Adrenal gland (tissue), 12 donors: Measurements from ENCODE around the gene RUNDC1. TPM values are rescaled to one million over a fixed set of nuclear protein-coding genes. Genes with fewer than 3 reads are reported as not detected.

Experiments used
- DNase-seq, 7 donors: peaks; one replicate each; pipeline ENCODE4 v3.0.0-alpha.2; 2019 to 2020
- H3K27ac ChIP-seq, 5 donors: fragments of 200-600 bp; sonication (generic) in 4 of 5; 1 replicate in 3 of 5; 2 replicates in 2 of 5; pipeline versions ENCODE4 v1.5.1 to v1.8.0; 2016 to 2020; ENCODE audit warnings: mild to moderate bottlenecking in 1 of 5
- H3K27me3 ChIP-seq: fragments of 200-600 bp; 2 replicates; pipeline ENCODE4 v1.8.0; 2021
- H3K36me3 ChIP-seq, 2 donors: fragments of 200-600 bp; replicated peaks in 1 of 2; 1 replicate in 1 of 2; 2 replicates in 1 of 2; pipeline versions ENCODE4 v1.5.1 to v1.8.0; 2018 to 2022
- H3K4me1 ChIP-seq, 2 donors: fragments of 200-600 bp; replicated peaks in 1 of 2; 1 replicate in 1 of 2; 2 replicates in 1 of 2; pipeline versions ENCODE4 v1.5.1 to v1.8.0; 2018 to 2021
- H3K4me3 ChIP-seq, 4 donors: fragments of 200-600 bp; sonication (generic) in 3 of 4; one replicate each; pipeline ENCODE4 v1.5.1; 2016 to 2018
- H3K9me3 ChIP-seq, 3 donors: fragments of 200-600 bp; sonication (generic) in 1 of 3; replicated peaks in 1 of 3; 1 replicate in 2 of 3; 2 replicates in 1 of 3; pipeline versions ENCODE4 v1.5.1 to v1.8.0; 2016 to 2021
- POLR2A ChIP-seq, 2 donors: fragments of 450-650 bp; IDR thresholded peaks; one replicate each; pipeline ENCODE4 v1.6.1; 2017; ENCODE audit warnings: antibody characterized with exemption in 2 of 2, mild to moderate bottlenecking in 2 of 2, moderate library complexity in 1 of 2
- WGBS, 4 donors: extraction: QIAGEN DNeasy Blood & Tissue Kit in 2 of 4; methylation state at CpG; one replicate each; pipeline versions ENCODE4 v1.1.5 to v1.1.7; 2013 to 2017; 5-methylcytosine and 5-hydroxymethylcytosine counted together
- intact Hi-C, 2 donors: fragments of 100-400 bp; cut with DNase I; formaldehyde crosslinking; loops; one replicate each; pipeline versions ENCODE4 v1.14.1 to v1.15.0; 2022 to 2023
- polyA plus RNA-seq, 3 donors: library from polyadenylated mRNA; stranded (reverse); fragments of 200-250 nt in 2 of 3; fragments of 350-450 nt in 1 of 3; fragmentation: Illumina TruSeq in 1 of 3; extraction: RNeasy Lipid Tissue Mini Kit (QIAGEN cat#74804) in 1 of 3; gene quantifications; one replicate each; pipeline ENCODE4 v1.2.3, GENCODE V29; 2013 to 2014
- total RNA-seq, 9 donors: library from RNA; depleted of rRNA in 4 of 9; stranded (reverse); fragments of >200 nt in 4 of 9; fragments of 120-200 nt in 1 of 9; fragmentation: NEBNext Ultra II Directional in 1 of 9; extraction: Animal tissue kit (Norgen Biotek cat#: 25700) in 1 of 9; gene quantifications; one replicate each; pipeline versions ENCODE4 v1.1.0 to v1.2.4, GENCODE V29; 2013 to 2023
- TF ChIP-seq, protein P1 (sequence below), 6 experiments: fragments of 450-650 bp in 4 of 6; fragments of 200-600 bp in 2 of 6; sonication (generic) in 1 of 6; IDR thresholded peaks; 1 replicate in 5 of 6; 2 replicates in 1 of 6; pipeline versions ENCODE4 v1.5.1 to v1.8.0; 2016 to 2021; ENCODE audit warnings: antibody characterized with exemption in 6 of 6, mild to moderate bottlenecking in 2 of 6, moderate library complexity in 1 of 6
- donor health status: healthy with polysubstance abuse.
- donor health status: Bipolar disorder and iron deficiency.
- donor health status: DM: yes; HTN: yes; CAD: no.
- donor health status: DM: no; HTN: no; CAD: no.
- donor health status: DM: no; HTN: no; CAD: no.
- donor health status: DM: yes; HTN: yes; CAD: no.

The RUNDC1 gene
- total and polyA plus RNA-seq, 12 donors, result 7.6 to 29.7 (median 17.1) TPM

DNA sequence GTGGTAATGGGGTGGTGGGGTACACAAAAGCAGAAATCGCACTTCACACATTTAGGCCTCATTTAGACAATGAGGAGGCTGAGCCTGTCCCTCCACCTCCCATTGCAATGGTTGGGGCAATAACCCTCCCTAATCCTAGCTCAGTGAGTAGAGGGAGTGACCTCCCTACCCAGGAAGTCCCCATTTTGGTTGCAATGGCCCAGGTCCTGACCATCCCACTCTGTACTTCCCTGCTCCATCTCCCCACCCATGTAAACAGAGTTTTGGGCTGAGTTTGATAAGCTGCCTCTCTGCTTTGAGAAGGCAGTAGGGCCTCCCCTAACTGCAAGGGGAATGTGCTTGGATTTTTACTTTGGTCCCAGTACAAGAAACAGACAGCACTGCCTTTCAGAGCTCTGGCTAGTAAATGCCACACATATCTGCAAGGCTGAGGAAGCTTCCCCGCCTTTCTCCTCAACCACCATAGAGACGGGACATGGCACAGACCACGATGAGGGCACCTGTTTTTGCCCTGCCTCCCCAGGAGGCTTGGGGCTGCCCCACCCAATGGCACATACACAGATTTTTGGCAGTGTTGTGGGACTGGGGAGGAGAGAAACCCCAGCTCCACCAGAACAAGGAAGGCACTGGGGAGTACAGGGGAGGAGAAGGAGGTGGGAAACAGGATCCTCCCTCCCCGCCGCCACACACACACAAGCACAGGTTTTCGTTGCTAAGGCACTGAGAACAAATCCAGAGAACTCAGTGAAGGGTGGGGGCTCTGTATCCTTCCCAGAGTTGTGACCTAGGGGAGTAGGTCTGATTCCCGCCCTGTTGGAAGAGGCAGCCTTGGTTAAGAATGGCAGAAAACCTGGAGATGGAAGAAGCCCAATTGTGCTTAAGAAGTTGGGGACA lies 34.5 kb downstream of the RUNDC1 start:
- peaks cover 58 to 79% of the 10 kb centered on the region in 2 donors for H3K4me1 ChIP-seq
- H3K9me3 ChIP-seq, result no peaks in the 10 kb centered on the region
- TF ChIP-seq, protein P1, sequence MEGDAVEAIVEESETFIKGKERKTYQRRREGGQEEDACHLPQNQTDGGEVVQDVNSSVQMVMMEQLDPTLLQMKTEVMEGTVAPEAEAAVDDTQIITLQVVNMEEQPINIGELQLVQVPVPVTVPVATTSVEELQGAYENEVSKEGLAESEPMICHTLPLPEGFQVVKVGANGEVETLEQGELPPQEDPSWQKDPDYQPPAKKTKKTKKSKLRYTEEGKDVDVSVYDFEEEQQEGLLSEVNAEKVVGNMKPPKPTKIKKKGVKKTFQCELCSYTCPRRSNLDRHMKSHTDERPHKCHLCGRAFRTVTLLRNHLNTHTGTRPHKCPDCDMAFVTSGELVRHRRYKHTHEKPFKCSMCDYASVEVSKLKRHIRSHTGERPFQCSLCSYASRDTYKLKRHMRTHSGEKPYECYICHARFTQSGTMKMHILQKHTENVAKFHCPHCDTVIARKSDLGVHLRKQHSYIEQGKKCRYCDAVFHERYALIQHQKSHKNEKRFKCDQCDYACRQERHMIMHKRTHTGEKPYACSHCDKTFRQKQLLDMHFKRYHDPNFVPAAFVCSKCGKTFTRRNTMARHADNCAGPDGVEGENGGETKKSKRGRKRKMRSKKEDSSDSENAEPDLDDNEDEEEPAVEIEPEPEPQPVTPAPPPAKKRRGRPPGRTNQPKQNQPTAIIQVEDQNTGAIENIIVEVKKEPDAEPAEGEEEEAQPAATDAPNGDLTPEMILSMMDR (IDR thresholded peaks at IDR 0.05), result no peak
- no peak for TF ChIP-seq POLR2A (IDR thresholded peaks at IDR 0.05)
- DNase-seq, result peak in 2 of 7 donors; percentile 33 to 50
- intact Hi-C loops, result no loop called here
- no peaks in the 10 kb centered on the region for H3K27me3 ChIP-seq
- H3K36me3 ChIP-seq, result peaks cover 0 to 47% of the 10 kb centered on the region in 2 donors
- peak overlapping the region in 4 of 5 donors; percentile 52 to 87 (median 70) for H3K27ac ChIP-seq
- H3K4me3 ChIP-seq, result no peak overlapping the region
- WGBS, 4 donors, result 71 to 90% (median 76%) methylated on average over 5 to 8 of the region's 8 CpGs

DNA sequence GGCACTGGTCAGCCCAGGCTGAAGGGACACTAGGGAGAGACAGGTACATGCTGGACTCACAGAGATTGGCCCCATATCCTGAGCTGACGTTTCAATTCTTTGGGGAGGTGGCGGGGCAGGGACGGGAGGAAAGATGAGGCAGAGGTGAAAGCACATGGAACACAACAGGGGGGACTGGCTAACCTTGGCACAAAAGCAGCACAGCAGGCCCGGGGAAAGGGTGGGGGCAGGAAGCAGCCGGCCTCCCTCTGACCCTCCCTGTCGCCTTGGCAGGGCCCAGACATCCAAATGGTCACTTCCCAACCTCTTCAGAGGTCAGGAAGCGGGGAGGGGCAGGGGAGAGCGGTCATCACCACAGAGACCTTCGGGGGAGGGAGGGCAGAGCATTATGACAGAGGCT lies 35.2 kb downstream of the RUNDC1 start:
- peak overlapping the region in 4 of 5 donors; percentile 52 to 87 (median 70) for H3K27ac ChIP-seq
- H3K27me3 ChIP-seq, result no peaks in the 10 kb centered on the region
- 21 to 44% (median 36%) methylated on average over 8 to 9 of the region's 9 CpGs for WGBS, 4 donors
- no peaks in the 10 kb centered on the region for H3K9me3 ChIP-seq
- DNase-seq, result peak; percentile 58 to 91 (median 83)
- H3K4me1 ChIP-seq, result peaks cover 65 to 81% of the 10 kb centered on the region in 2 donors
- no peak overlapping the region for H3K4me3 ChIP-seq
- TF ChIP-seq, protein P1 (IDR thresholded peaks at IDR 0.05), result no peak
- no peak for TF ChIP-seq POLR2A (IDR thresholded peaks at IDR 0.05)
- H3K36me3 ChIP-seq, result peaks cover 0 to 47% of the 10 kb centered on the region in 2 donors
- intact Hi-C loops, result no loop called here

DNA sequence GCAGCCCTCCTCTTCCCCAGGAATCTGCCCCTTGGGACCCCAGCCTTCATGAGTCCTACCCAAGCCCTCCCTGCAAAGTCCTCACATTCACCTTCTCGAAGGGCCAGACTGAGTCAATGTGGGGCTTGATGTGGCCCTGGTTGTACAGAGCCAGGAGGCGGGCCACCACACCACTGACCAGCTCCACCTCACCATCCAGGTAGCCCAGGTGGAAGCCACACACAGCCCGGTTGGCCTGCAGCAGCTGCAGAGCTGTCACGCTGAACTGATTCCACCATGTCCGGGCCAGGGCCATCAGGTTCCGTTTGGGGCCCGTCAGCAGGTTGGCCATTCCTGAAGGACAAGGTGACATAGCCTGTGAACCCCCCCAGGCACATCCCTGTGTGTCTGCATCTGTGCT lies 35.9 kb downstream of the RUNDC1 start:
- Histone ChIP-seq H3K4me1 (peaks cover 61 to 76% of the 10 kb centered on the region in 2 donors), H3K4me3 (no peak overlapping the region), H3K27me3 (no peaks in the 10 kb centered on the region), H3K36me3 (peaks cover 0 to 47% of the 10 kb centered on the region in 2 donors), H3K27ac (peak overlapping the region in 4 of 5 donors; percentile 43 to 87 (median 70)), H3K9me3 (no peaks in the 10 kb centered on the region)
- DNase-seq, result peak in 2 of 7 donors; percentile 29 to 56
- TF ChIP-seq POLR2A (IDR thresholded peaks at IDR 0.05), result no peak
- TF ChIP-seq, protein P1 (IDR thresholded peaks at IDR 0.05), result no peak
- intact Hi-C loops, result no loop called here
- WGBS, 4 donors, result 90 to 100% (median 92%) methylated on average over 1 to 7 of the region's 7 CpGs

DNA sequence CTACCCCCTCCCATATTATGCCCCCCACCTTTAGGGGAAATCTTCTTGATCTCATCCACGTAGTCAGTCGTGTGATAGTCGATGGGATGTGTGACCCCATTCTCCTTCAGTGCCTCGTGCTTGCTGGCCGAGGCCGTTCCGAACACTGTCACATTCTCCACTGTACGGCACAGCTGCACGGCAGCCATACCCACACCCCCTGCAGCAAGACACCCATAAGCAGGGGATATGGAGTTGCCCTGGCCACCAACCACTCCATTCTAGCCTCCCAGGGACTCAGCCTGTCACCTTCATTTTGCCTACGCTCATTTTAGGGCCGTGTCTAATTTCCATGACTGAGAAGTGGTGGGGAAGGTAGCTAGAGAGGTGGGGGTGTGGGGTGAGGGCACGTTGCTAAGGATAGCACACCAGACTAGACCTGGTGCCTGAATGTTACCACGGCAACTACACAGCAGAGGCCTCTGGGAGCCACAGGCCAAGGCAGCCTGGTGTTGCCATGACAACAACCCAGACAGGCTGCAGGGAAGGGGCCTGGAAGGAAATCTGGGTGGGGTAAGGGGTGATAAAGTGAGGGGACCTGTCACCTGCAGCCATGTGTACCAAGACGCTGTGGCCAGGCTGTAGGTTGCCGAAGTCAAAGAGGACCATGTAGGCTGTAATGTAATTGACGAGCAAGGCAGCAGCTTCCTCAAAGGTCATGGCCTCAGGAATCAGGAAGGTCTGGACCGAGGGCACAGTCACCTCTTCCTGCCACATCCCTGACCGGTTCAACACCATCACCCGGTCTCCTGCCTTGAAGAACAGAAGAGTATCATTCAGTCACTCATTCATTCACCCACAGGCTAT lies 37.9 kb downstream of the RUNDC1 start:
- no peak for TF ChIP-seq POLR2A (IDR thresholded peaks at IDR 0.05)
- TF ChIP-seq, protein P1 (IDR thresholded peaks at IDR 0.05), result no peak
- Histone ChIP-seq H3K27ac (peak overlapping the region in 3 of 5 donors; percentile 63 to 97 (median 89)), H3K4me1 (peaks cover 53 to 65% of the 10 kb centered on the region in 2 donors), H3K36me3 (peaks cover 0 to 34% of the 10 kb centered on the region in 2 donors), H3K9me3 (no peaks in the 10 kb centered on the region), H3K27me3 (no peaks in the 10 kb centered on the region), H3K4me3 (no peak overlapping the region)
- DNase-seq, result peak in 4 of 7 donors; percentile 46 to 89 (median 52)
- WGBS, 4 donors, result 53 to 57% (median 55%) methylated on average over 18 to 19 of the region's 19 CpGs
- intact Hi-C loops, result no loop called here
